ENCODE data around the gene EWSR1.
A peak's percentile ranks its signal among the peaks of the same experiment; 100 is the strongest.

EWSR1 gene

GRCh38 chr22:29313126-29313575, 45.1 kb downstream of the EWSR1 start:
- Histone ChIP-seq H2AFZ (ENCODE audit: low read depth, low read length) (no peak overlapping the region), H3K4me2 (ENCODE audit: insufficient read depth, low read length) (no peak overlapping the region), H3K27me3 (ENCODE audit: insufficient read depth, low read length, poor library complexity) (peaks cover 9% of the 10 kb centered on the region), H3K27ac (ENCODE audit: low read length) (no peak overlapping the region), H3K4me3 (ENCODE audit: low read depth in 1 of 2, low read length in 2 of 2) (no peak overlapping the region), H3K36me3 (ENCODE audit: insufficient read depth, low read length) (no peaks in the 10 kb centered on the region), H3K4me1 (ENCODE audit: insufficient read depth, low read length) (peaks cover 11% of the 10 kb centered on the region; the same call in 1 of the 2 replicates), H3K9ac (ENCODE audit: low read depth, low read length) (no peak overlapping the region), H3K79me2 (ENCODE audit: insufficient read depth, low read length) (no peaks in the 10 kb centered on the region), H3K9me3 (ENCODE audit: insufficient read depth, low read length, severe bottlenecking) (no peaks in the 10 kb centered on the region), H4K20me1 (ENCODE audit: insufficient read depth, low read length) (peaks cover 7% of the 10 kb centered on the region; the same call in 1 of the 2 replicates)
- TF ChIP-seq, protein P1, sequence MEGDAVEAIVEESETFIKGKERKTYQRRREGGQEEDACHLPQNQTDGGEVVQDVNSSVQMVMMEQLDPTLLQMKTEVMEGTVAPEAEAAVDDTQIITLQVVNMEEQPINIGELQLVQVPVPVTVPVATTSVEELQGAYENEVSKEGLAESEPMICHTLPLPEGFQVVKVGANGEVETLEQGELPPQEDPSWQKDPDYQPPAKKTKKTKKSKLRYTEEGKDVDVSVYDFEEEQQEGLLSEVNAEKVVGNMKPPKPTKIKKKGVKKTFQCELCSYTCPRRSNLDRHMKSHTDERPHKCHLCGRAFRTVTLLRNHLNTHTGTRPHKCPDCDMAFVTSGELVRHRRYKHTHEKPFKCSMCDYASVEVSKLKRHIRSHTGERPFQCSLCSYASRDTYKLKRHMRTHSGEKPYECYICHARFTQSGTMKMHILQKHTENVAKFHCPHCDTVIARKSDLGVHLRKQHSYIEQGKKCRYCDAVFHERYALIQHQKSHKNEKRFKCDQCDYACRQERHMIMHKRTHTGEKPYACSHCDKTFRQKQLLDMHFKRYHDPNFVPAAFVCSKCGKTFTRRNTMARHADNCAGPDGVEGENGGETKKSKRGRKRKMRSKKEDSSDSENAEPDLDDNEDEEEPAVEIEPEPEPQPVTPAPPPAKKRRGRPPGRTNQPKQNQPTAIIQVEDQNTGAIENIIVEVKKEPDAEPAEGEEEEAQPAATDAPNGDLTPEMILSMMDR (IDR thresholded peaks at IDR 0.05; ENCODE audit: borderline replicate concordance, extremely low read depth, low read length, poor library complexity, severe bottlenecking) = peak; percentile 56
- TF ChIP-seq EZH2 (IDR thresholded peaks at IDR 0.05; ENCODE audit: borderline replicate concordance, low read depth, low read length, severe bottlenecking) = no peak
- ATAC-seq (ENCODE audit: insufficient read depth, low read depth) (no peak), DNase-seq (no peak)

- Histone ChIP-seq H3K9ac (ENCODE audit: low read depth, low read length) (no peak overlapping the region), H3K36me3 (ENCODE audit: insufficient read depth, low read length) (no peaks in the 10 kb centered on the region), H3K27ac (ENCODE audit: low read length) (no peak overlapping the region), H3K27me3 (ENCODE audit: insufficient read depth, low read length, poor library complexity) (peaks cover 9% of the 10 kb centered on the region), H2AFZ (ENCODE audit: low read depth, low read length) (no peak overlapping the region), H3K4me2 (ENCODE audit: insufficient read depth, low read length) (peak overlapping the region; percentile 54; the same call in 1 of the 2 replicates), H3K79me2 (ENCODE audit: insufficient read depth, low read length) (no peaks in the 10 kb centered on the region), H3K9me3 (ENCODE audit: insufficient read depth, low read length, severe bottlenecking) (no peaks in the 10 kb centered on the region), H4K20me1 (ENCODE audit: insufficient read depth, low read length) (peaks cover 5% of the 10 kb centered on the region; the same call in 1 of the 2 replicates), H3K4me1 (ENCODE audit: insufficient read depth, low read length) (peaks cover 11% of the 10 kb centered on the region; the same call in 1 of the 2 replicates), H3K4me3 (ENCODE audit: low read depth in 1 of 2, low read length in 2 of 2) (no peak overlapping the region)
- no peak for ATAC-seq (ENCODE audit: insufficient read depth, low read depth)
- no peak for TF ChIP-seq EZH2 (IDR thresholded peaks at IDR 0.05; ENCODE audit: borderline replicate concordance, low read depth, low read length, severe bottlenecking)
- TF ChIP-seq, protein P1 (IDR thresholded peaks at IDR 0.05; ENCODE audit: borderline replicate concordance, extremely low read depth, low read length, poor library complexity, severe bottlenecking) = no peak
- DNase-seq = no peak
These were observed 45.8 kb downstream of the EWSR1 start for GRCh38 chr22:29313576-29314466.

DNA sequence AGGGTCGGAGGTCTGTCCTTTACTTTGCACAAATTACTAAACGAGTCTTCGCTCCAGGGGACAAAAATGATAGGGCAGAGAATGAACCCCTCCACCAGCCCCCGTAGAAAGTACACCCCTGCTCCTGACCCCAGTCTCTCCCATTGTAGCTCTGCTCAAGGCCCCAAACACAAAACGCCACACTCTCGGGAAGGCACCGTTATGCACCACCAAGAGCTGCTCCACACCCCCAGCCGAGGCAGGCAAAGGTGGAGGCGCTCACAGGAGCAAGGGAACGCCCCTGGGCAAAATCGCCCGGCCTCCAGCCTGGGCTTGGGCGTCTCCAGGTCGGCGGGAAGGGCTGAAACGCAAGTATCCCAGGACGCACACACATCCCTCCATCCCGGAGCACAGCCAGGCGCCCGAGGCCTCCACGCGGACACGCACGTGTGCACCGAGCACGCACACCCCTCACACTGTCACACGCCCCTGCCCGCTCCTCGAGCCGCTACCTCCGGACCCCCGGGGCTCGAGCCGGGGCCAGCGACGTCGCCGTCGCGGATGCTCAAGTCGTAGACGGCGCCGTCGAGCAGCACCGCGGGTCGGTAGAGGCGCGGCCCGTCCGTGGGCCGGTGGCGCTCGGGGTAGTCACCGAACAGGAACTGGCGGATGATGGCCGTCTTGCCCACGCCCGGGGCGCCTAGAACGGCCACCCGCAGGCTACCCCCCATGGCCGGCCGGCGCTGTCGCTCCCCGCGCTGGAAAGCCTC, 46.6 kb downstream of the EWSR1 start:
- no peak overlapping the region for H3K27ac ChIP-seq (ENCODE audit: low read length)
- ATAC-seq (ENCODE audit: insufficient read depth, low read depth) (no peak), DNase-seq (no peak)
- H4K20me1 ChIP-seq (ENCODE audit: insufficient read depth, low read length) = peaks cover 5% of the 10 kb centered on the region; the same call in 1 of the 2 replicates
- peaks cover 9% of the 10 kb centered on the region for H3K27me3 ChIP-seq (ENCODE audit: insufficient read depth, low read length, poor library complexity)
- H3K79me2 ChIP-seq (ENCODE audit: insufficient read depth, low read length) = no peaks in the 10 kb centered on the region
- peak overlapping the region in 1 of 2 experiments; percentile 36; a peak in 1 of 4 replicates for H3K4me3 ChIP-seq (ENCODE audit: low read depth in 1 of 2, low read length in 2 of 2)
- H3K36me3 ChIP-seq (ENCODE audit: insufficient read depth, low read length) = no peaks in the 10 kb centered on the region
- peak overlapping the region; percentile 54; the same call in 1 of the 2 replicates for H3K4me2 ChIP-seq (ENCODE audit: insufficient read depth, low read length)
- no peak overlapping the region; the same call in 1 of the 2 replicates for H3K9ac ChIP-seq (ENCODE audit: low read depth, low read length)
- H3K9me3 ChIP-seq (ENCODE audit: insufficient read depth, low read length, severe bottlenecking) = no peaks in the 10 kb centered on the region
- H2AFZ ChIP-seq (ENCODE audit: low read depth, low read length) = no peak overlapping the region
- TF ChIP-seq, protein P1 (IDR thresholded peaks at IDR 0.05; ENCODE audit: borderline replicate concordance, extremely low read depth, low read length, poor library complexity, severe bottlenecking) = no peak
- TF ChIP-seq EZH2 (IDR thresholded peaks at IDR 0.05; ENCODE audit: borderline replicate concordance, low read depth, low read length, severe bottlenecking) = no peak
- H3K4me1 ChIP-seq (ENCODE audit: insufficient read depth, low read length) = peaks cover 11% of the 10 kb centered on the region; the same call in 1 of the 2 replicates

All from DND-41 (cell line).